Naive thymus-derived CD8-positive, alpha-beta T cell (primary cell): ENCODE measurements around the gene VPS35. TPM values are rescaled to one million over a fixed set of nuclear protein-coding genes. Genes with fewer than 3 reads are reported as not detected.

Experiments
- ATAC-seq, 2 donors: fragments of 150-1000 bp; cut with Tn5 transposase in 1 of 2; sonication (Bioruptor Pico), chemical (Tn5 transposase) in 1 of 2; 1 replicate in 1 of 2; 2 replicates in 1 of 2; pipeline ENCODE4 v1.10.0; 2021; ENCODE audit warnings: mild to moderate bottlenecking in 2 of 2, moderate library complexity in 2 of 2
- POLR2A ChIA-PET: fragments of 350-600 bp; sonication (Branson Sonifier 250); formaldehyde crosslinking; loops from one replicate; lab custom pipeline; 2021; ENCODE audit warnings: antibody characterized with exemption; lab: Charles Lee
- DNase-seq, 10 donors: peaks; one replicate each; pipeline versions ENCODE4 v3.0.0 to v3.0.0-alpha.2; 2020 to 2022
- H3K27ac Mint-ChIP-seq, 10 donors: one replicate each; pipeline ENCODE4 v1.8.0; 2020 to 2022; ENCODE audit warnings: mild to moderate bottlenecking in 10 of 10, mixed read lengths in 10 of 10, moderate library complexity in 4 of 10, inconsistent platforms in 1 of 10
- H3K27me3 Mint-ChIP-seq, 5 donors: one replicate each; pipeline ENCODE4 v1.8.0; 2021 to 2022; ENCODE audit warnings: mixed read lengths in 5 of 5
- H3K36me3 Mint-ChIP-seq, 3 donors: one replicate each; pipeline ENCODE4 v1.8.0; 2020 to 2022; ENCODE audit warnings: mixed read lengths in 3 of 3, mild to moderate bottlenecking in 2 of 3, inconsistent platforms in 1 of 3
- H3K4me1 Mint-ChIP-seq, 4 donors: one replicate each; pipeline ENCODE4 v1.8.0; 2021 to 2022; ENCODE audit warnings: mixed read lengths in 4 of 4
- H3K4me3 Mint-ChIP-seq, 10 donors: one replicate each; pipeline ENCODE4 v1.8.0; 2020 to 2022; ENCODE audit warnings: mild to moderate bottlenecking in 10 of 10, mixed read lengths in 10 of 10, moderate library complexity in 6 of 10, inconsistent platforms in 1 of 10
- H3K9me3 Mint-ChIP-seq, 9 donors: one replicate each; pipeline ENCODE4 v1.8.0; 2020 to 2022; ENCODE audit warnings: mixed read lengths in 9 of 9, mild to moderate bottlenecking in 3 of 9, inconsistent platforms in 1 of 9, moderate library complexity in 1 of 9
- polyA plus RNA-seq, 3 donors: library from polyadenylated mRNA; unstranded; fragments of 300-500 nt; fragmentation: Illumina TruSeq; gene quantifications; one replicate each; pipeline ENCODE4 v1.2.3, GENCODE V29; 2021
- total RNA-seq, 8 experiments: library from RNA in 2 of 8; stranded (reverse) in 2 of 8; gene quantifications; one replicate each; pipeline ENCODE4 v1.2.3 and lab custom pipeline; 2021 to 2026

The VPS35 gene
- total and polyA plus RNA-seq, 5 experiments from 2014 or later: 66.5 to 104 (median 67.7) TPM

DNA sequence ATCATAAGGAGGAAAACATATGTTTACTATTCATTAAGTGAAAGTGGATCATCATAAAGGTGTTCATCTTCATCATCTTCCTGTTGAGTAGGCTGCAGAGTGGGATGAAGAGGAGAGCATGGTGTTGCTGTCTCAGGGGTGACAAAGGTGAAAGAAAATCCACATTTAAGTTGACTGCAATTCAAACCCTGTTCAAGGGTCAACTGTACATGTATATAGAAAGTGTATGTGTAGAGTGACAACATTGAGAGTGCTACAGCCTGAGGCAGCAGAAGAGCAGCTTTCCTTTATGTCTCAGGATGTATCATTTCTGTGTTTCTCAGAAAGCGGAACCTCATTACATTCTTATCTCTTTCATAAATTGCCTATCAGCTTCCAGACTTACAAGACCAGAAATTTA, 17.7 kb upstream of the VPS35 start:
- Mint-ChIP-seq H3K27ac (no peak overlapping the region), H3K4me1 (peaks cover 0 to 2% (median 0%) of the 10 kb centered on the region in 4 donors), H3K9me3 (no peaks in the 10 kb centered on the region), H3K36me3 (no peaks in the 10 kb centered on the region), H3K4me3 (no peak overlapping the region), H3K27me3 (no peaks in the 10 kb centered on the region)
- ATAC-seq (no peak), DNase-seq (no peak)
- POLR2A ChIA-PET: no interaction called here

DNA sequence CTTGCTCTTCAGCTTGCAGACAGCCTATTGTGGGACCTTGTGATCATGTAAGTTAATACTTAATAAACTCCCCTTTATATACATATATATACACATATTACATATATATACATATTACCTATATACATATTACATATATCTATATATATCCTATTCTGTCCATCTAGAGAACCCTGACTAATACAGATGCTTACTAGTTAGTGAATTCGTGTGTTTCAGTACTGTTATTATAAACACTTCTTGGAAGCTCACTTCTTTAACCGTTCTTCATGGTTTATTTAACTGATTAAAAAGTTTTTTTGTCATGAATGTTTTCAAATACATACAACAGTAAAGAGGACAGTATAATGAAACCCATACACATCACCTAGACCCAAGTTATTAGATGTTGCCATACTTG, 13.1 kb upstream of the VPS35 start:
- Mint-ChIP-seq H3K36me3 (peaks cover 0 to 2% (median 0%) of the 10 kb centered on the region in 3 donors), H3K27me3 (no peaks in the 10 kb centered on the region), H3K9me3 (no peaks in the 10 kb centered on the region), H3K4me1 (no peaks in the 10 kb centered on the region), H3K4me3 (no peak overlapping the region), H3K27ac (no peak overlapping the region)
- DNase-seq (no peak), ATAC-seq (no peak)
- POLR2A ChIA-PET: no interaction called here

DNA sequence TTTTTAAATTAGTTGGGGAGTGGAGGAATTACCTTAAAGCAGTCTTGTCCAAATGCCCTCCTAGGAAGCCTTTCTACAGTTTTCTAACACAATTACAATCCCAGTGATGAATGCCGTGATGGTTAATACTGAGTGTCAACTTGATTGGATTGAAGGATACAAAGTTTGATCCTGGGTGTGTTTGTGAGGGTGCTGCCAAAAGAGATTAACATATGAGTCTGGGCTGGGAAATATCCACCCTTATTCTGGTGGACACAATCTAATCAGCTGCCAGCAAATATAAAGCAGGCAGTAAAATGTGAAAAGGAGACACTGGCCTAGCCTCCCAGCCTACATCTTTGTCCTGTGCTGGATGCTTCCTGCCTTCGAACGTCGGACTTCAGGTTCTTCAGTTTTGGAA, 12.6 kb upstream of the VPS35 start:
- POLR2A ChIA-PET: no interaction called here
- ATAC-seq (no peak), DNase-seq (no peak)
- Mint-ChIP-seq H3K27ac (no peak overlapping the region), H3K4me3 (no peak overlapping the region), H3K4me1 (no peaks in the 10 kb centered on the region), H3K27me3 (no peaks in the 10 kb centered on the region), H3K9me3 (no peaks in the 10 kb centered on the region), H3K36me3 (peaks cover 0 to 2% (median 0%) of the 10 kb centered on the region in 3 donors)

DNA sequence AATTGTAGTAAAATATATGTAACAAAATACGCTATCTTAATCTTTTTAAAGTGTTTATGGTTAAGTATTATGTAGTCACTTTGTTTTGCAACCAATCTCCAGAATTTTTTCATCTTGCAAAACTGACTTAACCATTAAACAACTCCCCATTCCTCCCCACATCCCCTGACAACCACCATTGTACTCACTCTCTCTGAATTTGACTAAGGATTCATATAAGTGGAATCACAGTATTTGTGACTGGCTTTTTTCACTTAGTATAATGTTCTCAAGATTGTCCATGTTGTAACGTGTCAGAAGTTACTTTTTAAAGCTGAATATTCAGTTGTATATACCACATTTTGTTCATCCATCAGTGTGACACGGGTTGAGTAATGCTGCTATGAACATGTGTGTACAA, 11.1 kb upstream of the VPS35 start:
- POLR2A ChIA-PET: no interaction called here
- Mint-ChIP-seq H3K36me3 (peaks cover 0 to 6% (median 4%) of the 10 kb centered on the region in 3 donors), H3K4me3 (no peak overlapping the region), H3K4me1 (no peaks in the 10 kb centered on the region), H3K9me3 (no peaks in the 10 kb centered on the region), H3K27me3 (no peaks in the 10 kb centered on the region), H3K27ac (no peak overlapping the region)
- ATAC-seq (no peak), DNase-seq (no peak)

DNA sequence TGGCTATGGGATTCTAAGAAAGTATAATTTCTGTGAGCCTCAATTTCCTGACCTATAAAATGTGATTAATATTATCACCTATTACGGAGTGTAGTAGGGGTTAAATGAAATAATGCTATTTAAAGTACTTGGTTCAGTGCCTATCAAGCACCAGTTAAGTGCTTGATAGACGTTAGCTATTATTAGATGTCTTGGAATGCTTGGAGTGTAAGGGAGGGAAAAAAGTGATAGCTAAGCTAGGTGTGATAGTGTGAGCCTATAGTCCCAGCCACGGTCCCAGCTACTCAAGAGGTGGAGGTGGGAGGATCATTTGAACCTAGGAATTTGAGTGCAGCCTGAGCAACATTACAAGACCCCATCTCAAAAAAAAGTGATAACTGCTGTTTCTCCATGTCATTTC, 8.0 kb upstream of the VPS35 start:
- ATAC-seq: no peak
- POLR2A ChIA-PET: no interaction called here
- H3K4me3 Mint-ChIP-seq: no peak overlapping the region

DNA sequence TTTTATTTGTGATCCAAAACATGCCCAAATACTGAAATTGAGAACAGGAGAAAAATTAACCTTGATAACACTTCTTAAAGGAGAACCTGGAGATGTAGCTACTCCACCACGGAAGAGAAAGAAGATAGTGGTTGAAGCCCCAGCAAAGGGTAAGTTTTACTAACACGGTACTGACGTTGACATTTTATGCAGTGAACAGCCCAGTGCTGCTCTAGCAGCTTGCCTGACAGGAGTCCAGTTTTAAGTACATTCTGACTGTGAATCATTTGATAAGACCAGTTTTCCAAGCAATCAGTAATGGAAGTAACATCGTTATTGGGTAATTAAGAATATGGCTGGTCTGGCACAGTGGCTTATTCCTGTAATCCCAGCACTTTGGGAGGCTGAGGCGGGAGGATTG, 7.0 kb upstream of the VPS35 start:
- POLR2A ChIA-PET: no interaction called here
- Mint-ChIP-seq H3K4me1 (peaks cover 0 to 7% (median 2%) of the 10 kb centered on the region in 4 donors), H3K36me3 (peaks cover 0 to 6% (median 4%) of the 10 kb centered on the region in 3 donors), H3K4me3 (no peak overlapping the region), H3K9me3 (no peaks in the 10 kb centered on the region), H3K27ac (no peak overlapping the region), H3K27me3 (no peaks in the 10 kb centered on the region)
- ATAC-seq: no peak
- DNase-seq: no peak

More for the DNA sequence above, 8.0 kb upstream of the VPS35 start:
- DNase-seq: no peak
- Mint-ChIP-seq H3K4me1 (peaks cover 0 to 6% (median 0%) of the 10 kb centered on the region in 4 donors), H3K36me3 (peaks cover 0 to 6% (median 4%) of the 10 kb centered on the region in 3 donors), H3K27ac (peak overlapping the region in 1 of 10 donors; percentile 16), H3K27me3 (no peaks in the 10 kb centered on the region), H3K9me3 (no peaks in the 10 kb centered on the region)

DNA sequence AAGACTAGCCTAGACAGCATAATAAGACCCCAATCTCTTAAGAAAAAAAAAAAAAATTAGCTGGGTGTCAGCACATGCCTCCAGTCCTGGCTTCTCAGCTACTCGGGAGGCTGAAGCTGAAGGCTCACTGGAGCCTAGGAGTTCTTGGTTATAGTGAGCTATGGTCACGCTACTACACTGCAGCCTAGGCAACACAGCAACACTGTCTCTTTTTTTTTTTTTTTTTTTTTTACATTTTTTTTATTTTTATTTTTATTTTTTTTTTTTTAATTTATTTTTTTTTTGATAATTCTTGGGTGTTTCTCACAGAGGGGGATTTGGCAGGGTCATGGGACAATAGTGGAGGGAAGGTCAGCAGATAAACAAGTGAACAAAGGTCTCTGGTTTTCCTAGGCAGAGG, 4.6 kb upstream of the VPS35 start:
- Mint-ChIP-seq H3K9me3 (no peaks in the 10 kb centered on the region), H3K4me1 (peaks cover 0 to 7% (median 2%) of the 10 kb centered on the region in 4 donors), H3K27me3 (no peaks in the 10 kb centered on the region), H3K36me3 (peaks cover 0 to 6% (median 4%) of the 10 kb centered on the region in 3 donors), H3K4me3 (no peak overlapping the region), H3K27ac (no peak overlapping the region)
- DNase-seq: no peak
- POLR2A ChIA-PET: interaction anchor here (1.2 kb wide), 1 partner anchor 16 kb away, joined by 5 read pairs; no protein-coding TSS in a partner anchor
- no peak for ATAC-seq

DNA sequence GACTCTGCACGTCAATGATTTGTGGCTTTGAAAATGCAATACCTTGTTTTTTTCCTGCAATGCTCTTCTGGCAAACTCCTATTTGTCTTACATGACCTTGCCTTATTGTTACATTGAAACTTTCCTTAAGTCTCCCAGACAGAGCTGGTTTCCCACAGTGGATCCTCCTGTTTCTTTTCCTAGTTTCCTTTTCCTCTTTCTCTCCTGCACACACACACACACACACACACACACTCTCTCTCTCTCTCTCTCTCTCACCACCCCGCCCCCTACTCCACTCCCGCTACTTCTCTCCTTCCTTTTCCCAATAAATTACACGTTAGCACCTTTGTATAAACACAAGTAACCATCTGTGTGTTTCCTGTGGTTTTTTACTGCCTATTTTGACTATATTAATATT, 2.7 kb upstream of the VPS35 start:
- ATAC-seq: no peak
- POLR2A ChIA-PET: no interaction called here
- Mint-ChIP-seq H3K27ac (peak overlapping the region in 1 of 10 donors; percentile 46), H3K9me3 (no peaks in the 10 kb centered on the region), H3K27me3 (no peaks in the 10 kb centered on the region), H3K4me1 (peaks cover 12 to 24% (median 18%) of the 10 kb centered on the region in 4 donors), H3K36me3 (peaks cover 0 to 4% (median 4%) of the 10 kb centered on the region in 3 donors), H3K4me3 (peak overlapping the region in 1 of 10 donors; percentile 50)
- no peak for DNase-seq

DNA sequence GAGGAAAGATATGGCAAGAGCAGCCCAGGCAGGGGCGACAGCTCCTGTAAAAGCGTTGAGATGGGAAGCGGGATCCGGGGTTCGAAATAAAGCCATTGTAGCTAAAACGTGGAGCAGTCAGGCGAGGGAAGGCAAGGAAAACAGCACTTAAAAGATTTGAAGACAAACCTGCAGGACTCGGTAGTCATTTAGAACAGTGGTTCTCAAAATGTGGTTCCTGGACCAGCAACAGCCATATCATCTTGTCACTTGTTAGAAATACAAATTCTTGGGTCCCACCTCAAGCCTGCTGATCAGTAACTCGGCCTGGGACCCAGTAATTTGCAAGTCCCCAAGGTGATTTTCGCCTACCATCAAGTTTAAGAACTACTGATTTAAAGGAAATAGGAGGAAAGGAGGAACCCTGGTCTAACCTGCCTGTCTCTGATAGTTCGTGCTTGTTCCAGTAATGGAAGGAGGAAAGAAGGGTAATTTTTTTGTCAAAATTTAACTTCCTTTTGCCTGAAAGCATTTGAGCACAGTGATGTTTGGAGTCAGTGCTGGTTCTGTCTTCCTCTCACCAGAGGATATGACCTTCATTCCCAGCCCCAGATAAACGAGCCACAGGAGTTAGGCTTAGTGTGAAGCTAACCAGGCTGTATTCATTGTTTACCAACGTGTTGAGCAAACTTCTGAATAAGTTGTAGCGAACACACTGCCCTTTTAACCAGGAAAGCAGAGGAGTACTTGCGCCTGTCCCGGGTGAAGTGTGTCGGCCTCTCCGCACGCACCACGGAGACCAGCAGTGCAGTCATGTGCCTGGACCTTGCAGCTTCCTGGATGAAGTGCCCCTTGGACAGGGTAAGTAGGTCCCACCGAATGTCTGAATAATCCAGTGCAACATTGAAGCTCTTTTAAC, 1.6 kb upstream of the VPS35 start:
- no peak for DNase-seq
- Mint-ChIP-seq H3K4me1 (peaks cover 14 to 35% (median 26%) of the 10 kb centered on the region in 4 donors), H3K36me3 (peaks cover 0 to under 1% (median 0%) of the 10 kb centered on the region in 3 donors), H3K27ac (peak overlapping the region in 1 of 10 donors; percentile 46), H3K9me3 (no peaks in the 10 kb centered on the region), H3K27me3 (no peaks in the 10 kb centered on the region), H3K4me3 (no peak overlapping the region)
- POLR2A ChIA-PET: interaction anchor here (0.6 to 2.0 kb wide), 2 partner anchors 264 to 283 kb away, joined by 3 to 7 read pairs; partner anchors contain the start of gene DNAJA2
- no peak for ATAC-seq

DNA sequence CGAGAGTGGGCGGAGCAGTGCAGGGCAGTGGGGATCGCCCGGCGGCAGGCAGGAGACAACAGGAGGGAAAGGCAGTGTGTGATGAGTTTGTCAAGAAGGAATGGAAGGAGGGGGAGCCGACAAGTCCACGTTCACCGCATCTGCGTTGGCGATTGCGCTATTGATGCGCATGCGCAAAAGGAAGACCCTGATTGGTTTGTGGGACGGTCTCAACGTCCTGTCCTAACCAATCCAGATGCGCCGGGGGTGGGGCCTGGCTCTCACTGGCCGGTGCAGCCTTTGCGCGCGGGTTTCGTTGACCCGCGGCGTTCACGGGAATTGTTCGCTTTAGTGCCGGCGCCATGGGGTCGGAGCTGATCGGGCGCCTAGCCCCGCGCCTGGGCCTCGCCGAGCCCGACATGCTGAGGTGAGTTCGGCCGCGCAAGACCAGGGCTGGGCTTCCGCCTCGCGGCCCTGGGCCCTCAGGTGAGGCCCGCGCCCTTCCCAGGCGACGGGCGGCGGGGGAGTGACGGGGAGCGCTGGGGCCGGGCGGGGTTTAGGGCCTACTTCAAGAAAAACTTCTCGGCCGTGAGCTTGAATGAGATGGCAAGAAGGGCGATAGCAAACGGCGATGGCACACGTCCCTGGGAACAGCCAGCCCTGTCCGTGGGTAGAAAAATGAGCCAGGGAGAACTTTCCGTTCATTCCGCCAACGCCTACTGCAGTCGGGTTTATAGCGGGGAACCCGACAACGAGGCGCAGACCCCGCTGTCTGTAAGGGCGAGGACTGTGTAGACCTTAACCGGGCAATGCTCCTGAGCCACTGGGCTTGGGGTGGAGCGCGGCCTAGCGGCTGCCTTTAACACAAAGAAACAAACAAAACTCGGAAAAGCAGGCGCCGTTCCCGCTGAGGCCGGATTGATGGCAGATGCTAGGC, 645 bp upstream of the VPS35 start, which contains the start of gene ORC6:
TSS of gene ORC6 (plus strand) at position 295 of the 916 bp plus-strand sequence. CDS start at position 342, 47 bp downstream.
- Mint-ChIP-seq H3K4me1 (peaks cover 16 to 44% (median 34%) of the 10 kb centered on the region in 4 donors), H3K27ac (no peak within 1 kb of the TSS), H3K36me3 (no peaks in the 10 kb centered on the region), H3K9me3 (no peaks in the 10 kb centered on the region), H3K4me3 (no peak within 1 kb of the TSS), H3K27me3 (no peaks in the 10 kb centered on the region)
- POLR2A ChIA-PET: interaction anchor here (0.6 to 2.0 kb wide), 2 partner anchors 265 to 284 kb away, joined by 3 to 7 read pairs; partner anchors contain the start of gene DNAJA2
- ATAC-seq: peak; percentile 77 to 79
- DNase-seq: peak; percentile 92 to 100 (median 96)

DNA sequence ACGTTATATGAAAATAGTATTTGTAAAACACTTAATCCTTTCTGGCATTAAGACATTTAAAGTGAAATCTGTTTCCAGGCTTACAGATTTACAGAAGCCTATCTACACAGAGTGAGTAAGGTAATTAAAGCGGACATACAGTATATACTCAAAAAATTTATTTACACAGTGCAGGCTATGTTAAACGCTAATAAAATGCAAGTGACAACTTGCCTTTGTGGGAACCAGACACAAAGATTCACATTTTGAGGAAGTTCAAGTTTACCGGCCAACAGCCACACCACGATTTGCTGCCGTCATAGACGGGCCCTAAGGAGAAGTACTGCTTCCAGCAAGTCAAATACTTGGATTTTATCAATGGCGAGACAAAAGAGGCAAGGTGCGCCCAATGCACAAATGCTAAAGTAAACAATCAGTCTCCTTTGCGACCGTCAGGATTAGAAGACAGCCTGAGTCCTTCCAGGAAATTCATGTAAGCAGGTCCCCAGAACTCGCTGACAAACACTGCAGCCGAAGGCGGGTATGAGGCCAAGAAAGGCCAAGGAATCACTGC, 801 bp downstream of the VPS35 start:
- H3K4me3 Mint-ChIP-seq: no peak overlapping the region
- H3K4me1 Mint-ChIP-seq: peaks cover 20 to 57% (median 47%) of the 10 kb centered on the region in 4 donors
- DNase-seq (no peak), ATAC-seq (no peak)
- no peak overlapping the region for H3K27ac Mint-ChIP-seq
- POLR2A ChIA-PET: no interaction called here
- no peaks in the 10 kb centered on the region for H3K27me3 Mint-ChIP-seq
- no peaks in the 10 kb centered on the region for H3K9me3 Mint-ChIP-seq
- H3K36me3 Mint-ChIP-seq: no peaks in the 10 kb centered on the region

DNA sequence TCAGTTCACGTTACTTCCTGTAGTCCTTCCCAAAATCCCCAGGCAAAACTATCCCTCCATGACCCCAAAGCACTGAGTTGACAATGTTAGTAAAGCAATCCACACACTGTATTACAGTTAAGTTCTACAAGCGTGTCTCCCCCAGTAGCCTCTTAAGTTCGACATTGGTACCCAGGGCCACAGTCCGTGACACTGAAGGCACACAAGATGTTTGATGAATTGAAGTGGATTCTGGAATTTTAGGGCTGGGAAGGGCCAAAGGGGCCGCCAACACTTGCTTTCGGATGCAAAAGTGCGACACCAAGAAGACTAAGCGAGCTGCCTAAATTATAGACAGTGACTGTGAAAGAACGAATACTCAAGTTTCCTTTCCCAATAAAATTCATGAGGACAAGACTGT, 1.5 kb downstream of the VPS35 start:
- Mint-ChIP-seq H3K27ac (peak overlapping the region in 5 of 10 donors; percentile 6 to 44 (median 24)), H3K27me3 (no peaks in the 10 kb centered on the region), H3K4me3 (no peak overlapping the region), H3K4me1 (peaks cover 21 to 61% (median 51%) of the 10 kb centered on the region in 4 donors), H3K36me3 (peaks cover 0 to 1% (median 0%) of the 10 kb centered on the region in 3 donors), H3K9me3 (no peaks in the 10 kb centered on the region)
- POLR2A ChIA-PET: no interaction called here
- DNase-seq: no peak
- ATAC-seq: no peak
